HG02852 (cell line): ENCODE data around the gene MYO15A.

Experiments
- ATAC-seq: cut with Tn5 transposase; IDR thresholded peaks from one replicate; pipeline ENCODE4 v1.9.1; 2021; ENCODE audit warnings: mild to moderate bottlenecking, moderate library complexity; ENCODE audit not compliant: unreplicated experiment

MYO15A gene

DNA sequence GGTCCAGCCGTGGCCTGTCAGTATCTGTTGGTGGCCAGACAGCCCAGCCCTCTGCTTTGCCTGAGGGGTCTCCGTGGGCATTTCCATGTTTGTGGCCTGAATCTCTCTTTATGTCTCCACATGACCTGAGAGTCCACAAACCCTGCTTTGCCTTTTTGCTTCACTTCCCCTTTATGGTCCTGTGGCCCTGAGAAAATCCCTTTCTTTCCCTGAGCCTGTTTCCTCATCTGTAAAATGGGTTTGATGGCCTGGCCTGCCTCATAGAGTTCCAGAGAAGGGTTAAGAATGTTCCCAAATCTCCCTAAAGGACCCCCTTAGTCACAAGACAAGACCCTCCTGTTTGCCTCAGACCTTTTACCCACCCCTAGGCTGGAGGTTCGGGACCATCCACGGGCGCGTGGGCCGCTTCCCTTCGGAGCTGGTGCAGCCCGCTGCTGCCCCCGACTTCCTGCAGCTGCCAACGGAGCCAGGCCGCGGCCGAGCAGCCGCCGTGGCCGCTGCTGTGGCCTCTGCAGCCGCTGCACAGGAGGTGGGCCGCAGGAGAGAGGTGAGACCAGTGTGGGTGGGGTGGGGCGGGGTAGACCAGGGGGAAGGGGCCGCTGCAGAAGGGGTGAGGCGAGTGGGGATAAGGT, 48.9 kb downstream of the MYO15A start:
- ATAC-seq: no peak

DNA sequence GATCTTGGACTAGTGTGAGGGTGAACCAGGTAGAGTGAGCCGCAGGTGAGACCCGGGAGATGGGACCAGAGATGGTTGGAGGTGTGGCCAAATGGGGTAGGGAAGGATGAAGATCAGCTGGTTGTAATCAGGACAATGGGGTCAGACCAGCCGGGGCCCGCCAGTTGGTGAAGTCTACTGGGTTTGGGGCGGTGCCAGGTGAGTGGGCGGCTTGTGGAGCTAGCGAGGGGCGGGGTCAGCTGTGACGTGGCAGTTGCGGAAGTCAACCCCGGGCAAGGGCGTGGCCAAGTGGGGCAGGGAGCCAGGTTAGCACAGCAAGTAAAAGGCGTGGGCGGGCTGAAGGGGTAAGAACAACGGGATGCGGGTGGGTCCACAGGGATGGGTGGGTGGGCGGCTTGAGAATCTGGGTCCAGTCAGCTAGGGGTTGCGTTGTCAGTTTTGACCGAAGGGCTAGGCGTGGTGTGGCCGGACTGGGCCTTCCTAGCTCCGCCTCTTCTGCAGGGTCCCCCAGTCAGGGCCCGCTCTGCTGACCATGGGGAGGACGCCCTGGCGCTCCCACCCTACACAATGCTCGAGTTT, 49.6 kb downstream of the MYO15A start:
- ATAC-seq: no peak

DNA sequence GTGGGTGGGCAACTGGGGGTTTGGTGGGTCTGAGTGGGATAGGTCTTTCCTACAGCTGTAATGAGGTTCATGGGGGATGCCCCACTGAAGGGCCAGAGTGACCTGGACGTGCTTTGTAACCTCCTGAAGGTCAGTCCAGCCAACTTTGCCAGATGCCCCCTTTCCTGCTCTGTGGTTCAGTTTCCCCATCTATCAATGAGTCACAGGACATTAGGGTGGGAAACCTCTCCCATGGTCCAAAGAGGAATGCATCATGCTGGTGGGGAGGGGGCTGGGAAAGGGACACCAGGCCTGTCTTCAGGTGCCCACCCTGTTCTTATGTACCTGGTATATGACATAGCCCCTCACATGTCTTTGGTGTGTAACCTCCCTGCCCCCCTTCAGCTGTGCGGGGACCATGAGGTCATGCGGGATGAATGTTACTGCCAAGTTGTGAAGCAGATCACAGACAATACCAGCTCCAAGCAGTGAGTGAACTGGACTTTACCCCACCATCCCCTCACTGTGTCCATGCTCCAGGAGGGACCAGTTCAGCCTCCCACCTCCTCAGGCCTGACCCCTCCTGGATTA, 51.1 kb downstream of the MYO15A start:
- no peak for ATAC-seq

DNA sequence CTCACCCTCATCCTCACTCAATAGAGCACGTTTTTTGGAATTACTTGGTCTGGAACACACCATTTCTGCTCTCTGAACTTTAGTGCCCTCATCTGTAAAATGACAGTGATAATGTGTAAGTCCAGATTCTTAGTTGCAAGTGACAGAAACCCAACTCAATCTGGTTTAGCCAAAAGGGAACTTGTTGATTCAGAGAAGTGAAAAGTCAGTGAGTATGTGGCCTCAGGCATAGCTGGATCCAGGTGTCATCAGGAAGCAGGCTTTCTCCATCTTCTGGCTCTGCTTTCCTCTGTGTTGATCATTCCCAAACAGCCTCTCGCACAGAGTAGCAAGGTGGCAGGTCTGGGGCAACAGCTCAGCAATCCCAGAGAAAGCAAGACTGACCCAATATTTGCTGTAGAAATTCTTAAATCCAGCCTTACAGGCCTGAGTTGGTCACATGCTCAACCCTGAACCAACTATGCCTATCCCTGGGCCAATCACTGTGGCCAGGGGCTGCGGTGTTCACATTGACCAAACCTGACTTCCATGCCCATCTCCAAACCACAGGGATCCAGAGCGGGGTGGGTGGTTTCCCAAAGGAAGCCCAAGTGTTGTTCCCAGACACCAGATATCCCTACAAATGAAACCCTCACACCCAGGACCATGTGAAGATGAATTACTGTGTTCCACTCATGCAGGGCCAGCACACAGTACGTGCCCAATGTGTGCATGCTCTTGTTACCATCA, 51.7 kb downstream of the MYO15A start:
- no peak for ATAC-seq

DNA sequence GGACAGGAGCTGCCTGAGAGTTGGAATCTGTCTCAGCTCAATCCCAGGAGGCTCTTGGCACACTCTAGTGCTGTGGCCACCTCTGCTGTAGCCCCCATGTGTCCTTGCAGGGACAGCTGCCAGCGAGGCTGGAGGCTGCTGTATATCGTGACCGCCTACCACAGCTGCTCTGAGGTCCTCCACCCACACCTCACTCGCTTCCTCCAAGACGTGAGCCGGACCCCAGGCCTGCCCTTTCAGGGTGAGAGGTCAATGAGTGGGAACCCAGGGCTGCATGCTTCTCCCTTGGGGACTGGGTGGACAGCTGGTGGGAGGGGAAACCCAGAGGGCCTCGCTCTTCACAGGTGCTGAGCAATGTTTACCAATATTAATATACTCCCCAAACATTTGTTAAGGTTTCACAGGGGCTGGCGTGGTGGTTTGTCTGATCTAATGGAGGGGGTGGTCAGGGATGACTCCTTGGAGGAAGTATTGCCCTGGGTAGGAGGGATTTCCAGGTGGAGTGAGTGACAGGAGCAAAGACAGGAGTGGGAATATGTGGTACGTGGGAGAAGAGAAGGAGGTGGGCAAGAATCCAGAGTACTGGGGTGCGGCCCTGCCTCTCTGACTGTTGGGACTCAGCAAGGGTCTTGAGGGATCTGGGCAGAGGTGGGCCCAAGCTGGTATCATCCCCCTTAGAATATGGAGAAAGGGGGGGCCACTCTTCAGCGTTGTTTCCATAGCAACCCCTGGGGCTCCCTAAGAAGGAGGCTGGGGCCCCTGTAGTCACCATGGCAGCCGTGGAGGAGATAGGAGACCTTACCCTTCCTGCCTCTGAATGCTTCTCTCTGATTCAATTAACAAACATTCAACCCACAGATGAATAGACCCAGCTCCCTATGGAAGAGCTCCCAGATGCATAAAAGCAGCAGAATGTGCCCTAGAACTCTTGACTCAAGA, 52.9 kb downstream of the MYO15A start:
- ATAC-seq: peak; percentile 59

DNA sequence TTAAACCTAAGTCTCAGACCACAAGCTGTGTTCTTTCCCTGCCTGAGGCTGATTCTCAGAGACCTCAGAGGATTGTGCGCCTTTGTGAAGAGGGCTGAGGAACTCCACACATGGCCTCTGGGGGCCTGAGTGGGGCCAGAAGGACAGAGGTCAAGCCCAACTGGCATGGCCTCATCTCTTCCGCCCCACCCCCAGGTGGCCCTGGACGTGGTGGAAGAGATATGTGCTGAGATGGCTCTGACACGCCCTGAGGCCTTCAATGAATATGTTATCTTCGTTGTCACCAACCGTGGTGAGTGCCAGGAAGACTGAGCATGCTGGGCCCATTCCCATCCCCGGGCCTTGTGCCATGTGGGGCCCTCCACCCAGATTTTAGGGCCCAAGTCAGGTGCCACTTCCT, 55.0 kb downstream of the MYO15A start:
- no peak for ATAC-seq

DNA sequence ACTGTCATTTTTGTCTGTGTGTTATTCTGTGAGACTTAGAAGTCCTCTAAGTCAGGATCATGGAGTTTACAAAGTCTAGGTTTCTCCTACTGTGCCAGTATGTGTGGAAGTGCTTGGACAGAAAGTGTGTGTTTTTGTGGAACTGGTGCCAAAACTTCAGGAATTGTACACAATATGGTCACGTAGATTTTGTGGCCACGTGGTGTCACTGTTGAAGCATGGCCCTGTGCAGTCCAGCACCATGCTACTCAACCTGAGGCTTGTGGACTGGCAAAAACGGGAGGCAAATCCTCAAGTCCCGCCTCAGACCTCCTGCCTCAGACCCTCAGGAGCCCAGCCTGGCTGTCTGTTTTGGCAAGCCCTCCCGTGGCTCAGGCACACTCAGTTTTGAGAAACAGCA, 58.3 kb downstream of the MYO15A start:
- ATAC-seq: no peak

DNA sequence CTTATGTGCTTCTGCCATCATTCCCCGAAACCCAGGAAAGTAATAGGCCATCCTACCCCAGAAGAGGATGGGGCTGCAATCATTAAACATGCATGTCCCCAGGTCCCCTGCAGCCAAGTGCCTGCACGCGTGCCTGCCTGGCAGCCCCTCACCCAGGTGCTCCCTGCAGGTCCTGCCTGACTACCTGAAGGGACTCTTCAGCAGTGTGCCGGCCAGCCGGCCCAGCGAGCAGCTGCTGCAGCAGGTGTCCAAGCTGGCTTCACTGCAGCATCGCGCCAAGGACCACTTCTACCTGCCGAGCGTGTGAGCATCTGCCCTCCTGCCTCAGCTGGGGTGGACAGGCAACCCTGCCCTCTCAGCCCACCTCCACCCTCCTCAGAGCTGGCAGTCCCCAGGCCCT, 58.9 kb downstream of the MYO15A start:
- ATAC-seq: no peak

DNA sequence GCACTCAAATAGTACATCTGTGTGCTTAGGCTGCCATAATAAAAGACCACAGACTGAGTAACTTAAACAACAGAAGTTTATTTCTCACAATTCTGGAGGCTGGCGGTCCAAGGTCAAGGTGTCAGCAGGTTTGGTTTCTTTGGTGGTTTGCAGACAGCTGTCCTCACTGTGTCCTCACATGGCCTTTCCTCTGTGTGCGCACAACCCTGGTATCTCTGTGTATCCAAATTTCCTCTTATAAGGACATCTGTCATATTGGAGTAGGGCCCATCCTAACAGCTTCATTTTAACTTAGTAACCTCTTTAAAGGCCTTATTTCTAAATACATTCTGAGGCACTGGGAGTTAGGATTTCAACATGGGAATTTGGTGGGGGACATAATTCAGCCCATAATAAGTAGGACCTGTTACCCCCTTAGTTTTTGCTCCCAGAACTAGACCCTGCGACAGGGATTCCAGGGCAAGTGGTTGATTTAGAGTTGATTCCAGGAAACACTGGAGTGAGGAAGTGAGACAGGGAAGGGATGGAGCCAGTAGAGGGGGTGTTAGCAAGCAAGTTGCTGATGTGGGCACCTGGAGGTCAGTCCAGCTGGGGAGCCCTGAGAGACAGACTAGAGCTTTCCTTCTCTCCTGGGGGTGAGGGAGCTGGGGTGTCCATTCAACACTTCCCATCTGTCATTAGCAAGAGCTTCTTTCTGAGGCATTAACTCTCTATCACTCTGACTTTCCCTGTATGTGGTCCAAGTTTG, 64.1 kb downstream of the MYO15A start:
- ATAC-seq: no peak

DNA sequence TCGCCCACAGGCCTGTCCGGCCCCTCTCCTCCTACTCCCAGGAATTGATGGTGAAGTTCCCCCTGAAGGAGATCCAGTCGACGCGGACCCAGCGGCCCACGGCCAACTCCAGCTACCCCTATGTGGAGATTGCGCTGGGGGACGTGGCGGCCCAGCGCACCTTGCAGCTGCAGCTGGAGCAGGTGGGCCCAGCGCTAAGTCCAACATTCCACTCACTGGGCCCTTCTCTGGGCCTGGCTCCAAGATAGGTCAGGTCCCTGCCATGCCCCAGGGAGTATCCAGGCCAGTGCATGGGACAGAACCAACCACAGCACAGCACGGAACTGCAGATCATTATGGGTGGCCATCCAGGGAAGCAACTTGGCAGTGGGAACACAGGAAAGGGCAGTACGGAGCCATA, 65.2 kb downstream of the MYO15A start:
- no peak for ATAC-seq

DNA sequence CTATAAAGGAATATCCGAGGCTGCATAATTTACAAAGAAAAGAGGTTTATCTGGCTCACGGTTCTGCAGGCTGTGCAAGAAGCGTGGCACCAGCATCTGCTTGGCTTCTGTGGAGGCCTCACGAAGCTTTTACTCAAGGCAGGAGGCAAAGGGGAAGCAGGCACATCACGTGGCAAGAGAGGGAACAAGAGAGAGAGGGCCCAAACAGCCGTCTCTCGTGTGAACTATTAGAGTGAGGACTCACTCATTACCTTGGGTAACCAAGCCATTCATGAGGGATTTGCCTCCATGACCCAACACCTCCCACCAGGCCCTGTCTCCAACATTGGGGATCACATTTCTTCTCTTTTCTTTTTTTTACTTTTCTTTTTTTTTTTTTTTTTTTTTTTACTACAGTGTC, 67.6 kb downstream of the MYO15A start:
- no peak for ATAC-seq

DNA sequence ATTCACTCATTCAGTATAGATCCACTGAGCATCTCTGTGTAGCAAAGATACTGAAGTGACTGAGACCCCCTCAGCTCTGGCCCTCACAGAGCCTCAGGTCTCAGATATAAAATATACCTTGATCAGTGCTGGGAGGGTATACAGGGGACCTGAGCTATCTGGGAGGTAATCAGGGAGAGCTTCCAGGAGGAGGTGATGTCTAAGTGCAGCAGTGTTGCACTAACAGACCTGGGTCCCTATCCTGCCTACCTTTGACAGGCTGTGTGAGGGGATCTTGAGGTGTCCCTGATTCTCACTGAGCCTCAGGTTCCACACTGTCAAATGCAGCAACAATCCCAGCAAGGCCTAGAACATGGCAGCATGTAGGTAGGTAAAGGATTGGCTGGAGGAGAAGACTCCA, 68.6 kb downstream of the MYO15A start:
- no peak for ATAC-seq

DNA sequence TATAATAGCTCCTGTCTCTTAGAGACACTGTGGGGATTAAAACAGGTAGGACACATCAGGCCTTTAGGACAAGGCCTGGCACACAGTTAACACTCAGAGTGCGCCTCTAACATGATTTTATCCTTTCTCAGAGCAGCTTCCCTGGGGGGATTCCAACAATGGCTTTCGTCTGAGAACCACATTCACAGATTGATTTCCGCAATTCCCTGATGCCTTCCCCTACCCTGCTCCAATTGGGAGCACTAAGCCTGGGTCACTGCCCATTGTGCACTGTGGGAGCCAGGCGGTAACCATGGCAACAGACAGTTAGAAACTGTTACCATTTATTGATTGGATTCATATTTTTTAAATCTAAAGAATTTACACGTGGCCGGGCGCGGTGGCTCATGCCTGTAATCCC, 69.2 kb downstream of the MYO15A start:
- ATAC-seq: no peak

DNA sequence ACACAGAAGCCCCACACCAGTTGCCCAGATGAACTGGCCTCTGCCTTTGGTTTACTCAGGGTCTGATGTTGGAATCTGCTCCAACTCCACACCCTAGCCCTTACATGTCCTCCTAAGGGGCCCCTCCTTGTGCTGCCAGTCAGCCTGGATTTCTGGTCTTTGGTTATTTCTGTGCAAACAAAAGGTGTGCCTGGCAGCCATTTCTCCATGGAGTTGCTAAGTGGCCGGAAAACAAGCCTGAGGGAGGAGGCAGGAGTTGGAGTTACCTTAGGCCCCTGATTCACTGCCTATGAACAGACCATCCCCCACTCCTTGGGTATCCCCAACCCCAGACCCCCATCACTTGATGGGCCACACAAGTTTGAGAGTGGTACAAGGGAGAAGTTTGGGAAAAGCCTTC, 70.6 kb downstream of the MYO15A start:
- ATAC-seq: no peak

DNA sequence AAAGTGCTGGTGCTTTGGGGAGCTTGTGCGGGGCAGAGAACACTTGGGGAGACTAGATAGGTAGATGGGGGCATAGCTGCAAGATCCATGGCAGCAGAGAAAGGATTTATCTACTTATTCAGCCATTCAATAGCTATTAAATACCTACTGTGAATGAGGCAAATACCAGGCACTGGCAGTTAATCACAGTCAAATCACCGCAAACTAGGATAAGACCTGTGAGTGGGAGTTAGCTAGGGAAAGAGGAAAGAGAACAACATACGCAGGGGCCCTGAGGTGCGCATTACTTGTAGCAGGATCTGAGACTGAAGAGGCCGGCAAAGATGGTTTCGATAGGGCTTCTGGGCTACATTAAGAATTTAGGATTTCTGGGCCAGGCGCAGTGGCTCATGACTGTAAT, 71.2 kb downstream of the MYO15A start:
- ATAC-seq: no peak

DNA sequence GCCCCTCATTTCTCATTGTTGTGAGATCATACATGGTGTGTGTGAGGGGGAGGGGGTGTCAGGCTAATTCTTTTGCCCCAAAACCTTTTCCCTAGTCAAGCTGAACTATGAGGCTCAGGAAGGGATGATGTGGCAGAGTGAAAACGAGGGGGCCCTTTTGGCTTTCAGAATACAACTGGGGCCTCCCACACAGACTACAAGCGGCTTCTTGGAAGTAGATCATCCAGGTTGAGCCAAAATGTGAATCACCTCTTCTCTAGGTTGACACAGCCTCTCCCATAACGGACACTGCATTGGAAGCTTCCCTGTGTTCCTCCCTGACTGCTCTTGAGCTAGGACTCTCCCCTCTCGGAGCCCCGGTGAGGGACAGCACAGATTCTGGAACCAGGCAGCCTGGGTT, 72.8 kb downstream of the MYO15A start:
- no peak for ATAC-seq

DNA sequence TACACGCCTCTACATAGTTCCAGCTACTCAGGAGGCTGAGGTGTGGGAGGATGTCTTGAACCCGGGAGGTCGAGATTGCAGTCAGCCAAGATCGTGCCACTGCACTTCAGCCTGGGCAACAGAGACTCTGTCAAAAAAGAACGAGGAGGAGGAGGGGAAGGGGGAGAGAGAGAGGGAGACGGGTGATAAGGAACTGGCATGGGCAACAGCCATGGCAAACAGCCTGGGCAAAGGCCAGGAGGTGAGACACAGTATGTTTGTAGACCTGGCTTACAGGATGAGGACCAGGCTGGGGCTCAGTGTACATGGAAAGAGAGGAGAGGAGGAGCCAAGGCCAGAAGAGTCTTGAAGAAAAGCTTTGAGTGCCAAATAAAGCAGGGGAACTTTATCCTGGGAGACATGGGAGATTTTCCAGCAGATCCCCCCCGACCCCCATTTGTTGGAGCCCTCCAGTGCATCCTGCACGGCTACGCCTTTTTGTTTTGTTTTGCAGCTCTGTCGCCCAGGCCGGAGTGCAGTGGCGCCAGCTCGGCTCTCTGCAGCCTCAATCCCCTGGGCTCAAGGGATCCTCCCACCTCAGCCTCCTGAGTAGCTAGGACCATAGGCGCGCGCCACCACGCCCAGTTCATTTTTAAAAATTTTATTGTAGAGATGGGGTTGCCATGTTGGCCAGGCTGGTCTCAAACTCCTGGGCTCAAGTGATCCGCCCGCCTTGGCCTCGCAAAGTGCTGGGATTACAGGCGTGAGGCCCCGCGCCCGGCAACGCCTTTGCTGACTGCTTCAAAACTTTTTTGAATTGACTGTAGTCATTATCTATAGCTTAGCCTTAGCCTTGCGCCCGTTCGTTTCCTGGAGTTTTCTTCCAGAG, 73.8 kb downstream of the MYO15A start:
- ATAC-seq: no peak

DNA sequence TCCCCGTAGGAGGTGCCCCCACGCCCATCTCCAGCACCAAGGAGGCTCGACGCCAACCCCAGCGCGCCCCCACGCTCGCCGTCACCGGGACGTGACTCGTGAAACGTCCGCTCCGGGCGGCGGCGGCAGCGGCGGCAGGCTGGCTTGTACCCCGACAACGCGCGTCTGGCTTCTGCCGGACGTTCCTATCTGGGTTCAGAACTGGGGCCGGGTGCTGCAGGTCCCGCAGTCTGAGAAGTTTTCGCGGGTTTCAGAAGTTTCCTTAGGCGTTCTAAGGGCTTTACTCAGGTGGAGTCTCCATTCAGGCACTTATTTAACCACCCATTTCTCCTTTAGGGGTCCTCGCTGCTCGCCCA, 74.4 kb downstream of the MYO15A start:
- peak; percentile 40 for ATAC-seq

DNA sequence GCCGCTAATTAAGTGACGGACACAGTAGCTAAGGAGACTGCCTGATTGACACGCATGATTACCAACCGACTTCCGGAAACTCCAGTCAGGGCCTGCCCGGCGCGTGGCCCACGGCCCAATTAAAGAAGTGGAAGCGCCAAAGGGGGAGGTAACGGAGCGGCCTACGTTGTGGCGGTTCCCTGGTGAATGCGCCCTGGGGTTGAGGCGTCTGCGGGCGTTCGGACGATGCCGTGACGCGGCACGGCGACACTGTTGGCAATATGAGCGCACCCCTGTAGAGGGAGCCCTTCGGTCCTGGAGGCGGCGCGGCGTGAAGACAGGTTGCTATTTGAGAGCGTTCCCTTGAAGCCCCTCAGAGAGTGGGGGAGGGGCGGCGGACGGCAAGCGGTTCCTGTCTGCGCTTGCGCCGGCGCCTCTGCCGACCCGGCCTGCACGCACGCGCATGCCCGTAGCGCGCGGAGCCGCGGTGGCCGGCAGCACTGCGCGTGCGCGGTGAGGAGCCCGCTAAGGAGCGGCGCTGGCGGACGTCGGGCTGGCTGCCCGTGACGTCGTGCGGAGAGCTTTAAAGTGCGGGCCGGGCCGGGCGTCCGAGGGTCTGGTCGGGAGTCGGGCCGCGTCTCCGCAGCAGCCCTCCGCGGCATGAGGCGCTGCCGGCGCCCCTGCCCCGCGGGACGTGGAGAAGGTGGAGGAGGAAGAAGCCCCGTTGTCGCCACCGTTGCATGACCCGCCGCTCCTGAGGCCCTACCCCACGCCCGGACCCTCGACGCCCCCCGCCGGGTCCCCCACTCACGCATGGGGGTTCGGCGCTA, 75.0 kb downstream of the MYO15A start, which contains the start of gene ALKBH5:
ALKBH5 (plus strand) TSS at position 495 of the 809 bp plus-strand sequence. CDS start 416 bp downstream, outside the sequence.
- ATAC-seq: peak; percentile 69
